Panc1 (cell line): ENCODE results near the gene PPP1R9A. TPM values are rescaled to one million over a fixed set of nuclear protein-coding genes. Genes with fewer than 3 reads are reported as not detected.

Experiments used
- ATAC-seq: fragments of 200-7000 bp; cut with Tn5 transposase; 2 replicates; pipeline ENCODE4 v1.9.1; 2020; ENCODE audit warnings: mild to moderate bottlenecking, moderate library complexity
- BruUV-seq: library from RNA; stranded (reverse); fragments of 400-500 nt; replicated peaks from 2 replicates; lab custom pipeline; 2021; lab: Mats Ljungman, UMichigan
- CTCF ChIA-PET: fragments of 300-600 bp; sonication (Branson Sonifier 250); formaldehyde crosslinking; loops from one replicate; lab custom pipeline; 2022; ENCODE audit warnings: antibody characterized with exemption; lab: Charles Lee
- POLR2A ChIA-PET: fragments of 300-600 bp; sonication (Branson Sonifier 250); formaldehyde crosslinking; loops from one replicate; lab custom pipeline; 2022; ENCODE audit warnings: antibody characterized with exemption; lab: Charles Lee
- DNase-seq: peaks from one replicate; pipeline ENCODE4 v3.0.0-alpha.2; 2010; ENCODE audit warnings: low read depth, low spot score
- H3K27ac ChIP-seq: 2 replicates; pipeline ENCODE4 v1.5.1; 2011; ENCODE audit warnings: mild to moderate bottlenecking, low read length, inconsistent platforms
- H3K27me3 ChIP-seq: fragments of 200-500 bp; sonication (Bioruptor generic); 2 replicates; pipeline ENCODE4 v1.6.0; 2014; ENCODE audit warnings: low read length, inconsistent platforms; ENCODE audit not compliant: control insufficient read depth, insufficient read depth
- H3K36me3 ChIP-seq: fragments of 200-500 bp; sonication (Bioruptor generic); 2 replicates; pipeline ENCODE4 v1.5.1; 2014; ENCODE audit warnings: inconsistent platforms, mild to moderate bottlenecking, low read length, moderate library complexity; ENCODE audit not compliant: control insufficient read depth, insufficient read depth
- H3K4me1 ChIP-seq: 2 replicates; pipeline ENCODE4 v1.5.1; 2011; ENCODE audit warnings: inconsistent platforms, mild to moderate bottlenecking, low read length, moderate library complexity; ENCODE audit not compliant: control insufficient read depth, insufficient read depth
- H3K4me3 ChIP-seq, 2 experiments: 2 replicates each; pipeline ENCODE4 v1.5.1; 2011 to 2012; ENCODE audit warnings: low read depth in 2 of 2, low read length in 2 of 2, mild to moderate bottlenecking in 2 of 2, inconsistent platforms in 1 of 2, moderate library complexity in 1 of 2
- H3K9me3 ChIP-seq: fragments of 200-500 bp; sonication (Bioruptor generic); 2 replicates; pipeline ENCODE4 v1.5.1; 2014; ENCODE audit warnings: low read depth, mild to moderate bottlenecking, inconsistent platforms, low read length, moderate library complexity; ENCODE audit not compliant: control insufficient read depth, insufficient read depth
- CTCF ChIP-seq: fragments of 450-650 bp; IDR thresholded peaks from 2 replicates; pipeline ENCODE4 v1.5.1; 2017; ENCODE audit warnings: mild to moderate bottlenecking
- POLR2AphosphoS5 ChIP-seq: IDR thresholded peaks from 2 replicates; pipeline ENCODE4 v1.6.1; 2012; ENCODE audit warnings: mild to moderate bottlenecking, low read depth, low read length, moderate library complexity
- REST ChIP-seq, 2 experiments: IDR thresholded peaks; 2 replicates each; pipeline ENCODE4 v1.6.1; 2011 to 2012; ENCODE audit warnings: low read depth in 2 of 2, control low read depth in 1 of 2, low read length in 1 of 2, mild to moderate bottlenecking in 1 of 2, moderate library complexity in 1 of 2; ENCODE audit not compliant: insufficient read depth in 1 of 2
- SIN3A ChIP-seq: IDR thresholded peaks from 2 replicates; pipeline ENCODE4 v1.6.1; 2012; ENCODE audit warnings: low read depth, mild to moderate bottlenecking, low read length, moderate library complexity, borderline replicate concordance; ENCODE audit not compliant: insufficient read depth
- TCF7L2 ChIP-seq: IDR thresholded peaks from 2 replicates; pipeline ENCODE4 v1.6.1; 2011; ENCODE audit warnings: mild to moderate bottlenecking, low read depth, low read length, inconsistent platforms
- in situ Hi-C: cut with HindIII; loops from 2 replicates; pipeline ENCODE4 v1.10.0; 2016; ENCODE audit warnings: low sequenced_read_pairs, low pct_unique_long_range_greater_than_20kb
- intact Hi-C: fragments of 100-400 bp; cut with micrococcal nuclease; formaldehyde crosslinking; loops from one replicate; pipeline ENCODE4 v1.10.0; 2022; ENCODE audit not compliant: unreplicated experiment
- total RNA-seq: library from RNA; stranded (reverse); gene quantifications from one replicate; pipeline ENCODE4 v1.2.1, GENCODE V29; 2021; ENCODE audit not compliant: unreplicated experiment

The PPP1R9A gene
- total RNA-seq, 1 experiment from 2014 or later: 5.0 TPM

- in situ Hi-C loops: no loop called here
- DNase-seq: no peak
- POLR2A ChIA-PET: no interaction called here
Measured at GRCh38 chr7:95026421-95027072, 119.2 kb downstream of the PPP1R9A start.

GRCh38 chr7:95027234-95027872 is 120.0 kb downstream of the PPP1R9A start:
- Histone ChIP-seq H3K36me3 (no peaks in the 10 kb centered on the region), H3K27me3 (no peaks in the 10 kb centered on the region), H3K4me1 (no peaks in the 10 kb centered on the region), H3K27ac (no peak overlapping the region), H3K9me3 (no peaks in the 10 kb centered on the region), H3K4me3 (no peak overlapping the region)
- no peak for ATAC-seq
- in situ Hi-C loops: no loop called here
- POLR2A ChIA-PET: no interaction called here
- TF ChIP-seq SIN3A (no peak), CTCF (no peak), TCF7L2 (no peak), POLR2AphosphoS5 (no peak), REST (IDR thresholded peaks at IDR 0.05; ENCODE audit: insufficient read depth in 1 of 2, low read depth in 2 of 2, low read length in 1 of 2) (no peak)
- intact Hi-C loops: no loop called here
- BruUV-seq: no TSS peak
- CTCF ChIA-PET: no interaction called here
- DNase-seq: no peak

More at GRCh38 chr7:95026421-95027072, 119.2 kb downstream of the PPP1R9A start:
- no peaks in the 10 kb centered on the region for H3K36me3 ChIP-seq
- H3K4me3 ChIP-seq: no peak overlapping the region
- H3K27ac ChIP-seq: no peak overlapping the region
- H3K4me1 ChIP-seq: no peaks in the 10 kb centered on the region
- TF ChIP-seq CTCF: no peak
- no peak for TF ChIP-seq SIN3A
- TF ChIP-seq POLR2AphosphoS5: no peak
- no peak for TF ChIP-seq REST (IDR thresholded peaks at IDR 0.05; ENCODE audit: insufficient read depth in 1 of 2, low read depth in 2 of 2, low read length in 1 of 2)
- no peak for TF ChIP-seq TCF7L2
- CTCF ChIA-PET: no interaction called here
- no peak for ATAC-seq
- H3K27me3 ChIP-seq: no peaks in the 10 kb centered on the region
- BruUV-seq: no TSS peak
- no peaks in the 10 kb centered on the region for H3K9me3 ChIP-seq
- intact Hi-C loops: no loop called here
